Immature natural killer cell (primary cell): ENCODE results near the gene ERGIC3. TPM values are rescaled to one million over a fixed set of nuclear protein-coding genes. Genes with fewer than 3 reads are reported as not detected.

ENCODE experiments used
- DNase-seq, 3 donors: peaks; one replicate each; pipeline ENCODE4 v3.0.0; 2022; ENCODE audit warnings: mixed read lengths in 1 of 3
- H3K27ac Mint-ChIP-seq, 6 donors: one replicate each; pipeline ENCODE4 v1.8.0; 2020; ENCODE audit warnings: mixed read lengths in 6 of 6, mild to moderate bottlenecking in 5 of 6, inconsistent platforms in 4 of 6, moderate library complexity in 3 of 6
- H3K27me3 Mint-ChIP-seq, 3 donors: one replicate each; pipeline ENCODE4 v1.8.0; 2020 to 2021; ENCODE audit warnings: low read depth in 3 of 3, mild to moderate bottlenecking in 3 of 3, mixed read lengths in 3 of 3, moderate library complexity in 3 of 3, inconsistent platforms in 1 of 3
- H3K36me3 Mint-ChIP-seq, 3 donors: one replicate each; pipeline ENCODE4 v1.8.0; 2020; ENCODE audit warnings: mixed read lengths in 3 of 3, inconsistent platforms in 2 of 3, mild to moderate bottlenecking in 2 of 3
- H3K4me1 Mint-ChIP-seq, 2 donors: one replicate each; pipeline ENCODE4 v1.8.0; 2020; ENCODE audit warnings: inconsistent platforms in 2 of 2, mild to moderate bottlenecking in 2 of 2, mixed read lengths in 2 of 2, moderate library complexity in 1 of 2
- H3K4me3 Mint-ChIP-seq, 5 donors: one replicate each; pipeline ENCODE4 v1.8.0; 2020; ENCODE audit warnings: mild to moderate bottlenecking in 5 of 5, mixed read lengths in 5 of 5, inconsistent platforms in 3 of 5, moderate library complexity in 3 of 5
- H3K9me3 Mint-ChIP-seq, 6 donors: one replicate each; pipeline ENCODE4 v1.8.0; 2020; ENCODE audit warnings: mild to moderate bottlenecking in 6 of 6, mixed read lengths in 6 of 6, inconsistent platforms in 4 of 6, moderate library complexity in 3 of 6
- polyA plus RNA-seq, 3 donors: library from polyadenylated mRNA; unstranded; fragments of 300-500 nt; fragmentation: Illumina TruSeq; gene quantifications; one replicate each; pipeline ENCODE4 v1.2.3, GENCODE V29; 2021

The ERGIC3 gene
- polyA plus RNA-seq, 3 donors from 2014 or later: 102 to 169 (median 138) TPM

- Mint-ChIP-seq H3K27ac (no peak overlapping the region), H3K4me3 (no peak overlapping the region), H3K27me3 (peaks cover 0 to 2% (median 0%) of the 10 kb centered on the region in 3 donors), H3K36me3 (peaks cover 4 to 24% (median 7%) of the 10 kb centered on the region in 3 donors), H3K9me3 (no peaks in the 10 kb centered on the region), H3K4me1 (no peaks in the 10 kb centered on the region)
- DNase-seq: no peak
These were observed 17.3 kb downstream of the ERGIC3 start for GRCh38 chr20:35559042-35559693.

- peaks cover 4 to 17% (median 4%) of the 10 kb centered on the region in 3 donors for H3K36me3 Mint-ChIP-seq
- H3K9me3 Mint-ChIP-seq: no peaks in the 10 kb centered on the region
- no peak overlapping the region for H3K27ac Mint-ChIP-seq
- no peak overlapping the region for H3K4me3 Mint-ChIP-seq
- DNase-seq: no peak
- peaks cover 0 to 2% (median 2%) of the 10 kb centered on the region in 3 donors for H3K27me3 Mint-ChIP-seq
- no peaks in the 10 kb centered on the region for H3K4me1 Mint-ChIP-seq
These were observed 18.2 kb downstream of the ERGIC3 start for GRCh38 chr20:35560105-35560511.

- no peak for DNase-seq
- Mint-ChIP-seq H3K4me1 (no peaks in the 10 kb centered on the region), H3K27me3 (peaks cover 0 to 2% (median 2%) of the 10 kb centered on the region in 3 donors), H3K36me3 (peaks cover 4 to 14% (median 4%) of the 10 kb centered on the region in 3 donors), H3K4me3 (no peak overlapping the region), H3K9me3 (no peaks in the 10 kb centered on the region), H3K27ac (no peak overlapping the region)
These were observed 18.7 kb downstream of the ERGIC3 start for GRCh38 chr20:35560541-35560940.

GRCh38 chr20:35561268-35561667, 19.4 kb downstream of the ERGIC3 start:
- H3K4me1 Mint-ChIP-seq: no peaks in the 10 kb centered on the region
- peak in 1 of 3 donors; percentile 11 for DNase-seq
- no peak overlapping the region for H3K27ac Mint-ChIP-seq
- no peak overlapping the region for H3K4me3 Mint-ChIP-seq
- no peaks in the 10 kb centered on the region for H3K9me3 Mint-ChIP-seq
- peaks cover 4 to 14% (median 4%) of the 10 kb centered on the region in 3 donors for H3K36me3 Mint-ChIP-seq
- peaks cover 0 to 2% (median 2%) of the 10 kb centered on the region in 3 donors for H3K27me3 Mint-ChIP-seq

GRCh38 chr20:35561671-35562070, 19.8 kb downstream of the ERGIC3 start:
- no peaks in the 10 kb centered on the region for H3K9me3 Mint-ChIP-seq
- H3K27ac Mint-ChIP-seq: no peak overlapping the region
- peaks cover 4 to 11% (median 4%) of the 10 kb centered on the region in 3 donors for H3K36me3 Mint-ChIP-seq
- peaks cover 0 to 2% (median 2%) of the 10 kb centered on the region in 3 donors for H3K27me3 Mint-ChIP-seq
- no peaks in the 10 kb centered on the region for H3K4me1 Mint-ChIP-seq
- no peak for DNase-seq
- H3K4me3 Mint-ChIP-seq: no peak overlapping the region

GRCh38 chr20:35562541-35563110, 20.7 kb downstream of the ERGIC3 start:
- peaks cover 0 to 2% (median 2%) of the 10 kb centered on the region in 3 donors for H3K27me3 Mint-ChIP-seq
- peaks cover 4 to 7% (median 4%) of the 10 kb centered on the region in 3 donors for H3K36me3 Mint-ChIP-seq
- no peak overlapping the region for H3K4me3 Mint-ChIP-seq
- no peak overlapping the region for H3K27ac Mint-ChIP-seq
- no peaks in the 10 kb centered on the region for H3K4me1 Mint-ChIP-seq
- no peaks in the 10 kb centered on the region for H3K9me3 Mint-ChIP-seq
- DNase-seq: no peak

GRCh38 chr20:35563834-35564233, 22.0 kb downstream of the ERGIC3 start:
- Mint-ChIP-seq H3K27ac (no peak overlapping the region), H3K9me3 (no peaks in the 10 kb centered on the region), H3K36me3 (peaks cover 0 to under 1% (median 0%) of the 10 kb centered on the region in 3 donors), H3K4me1 (no peaks in the 10 kb centered on the region), H3K27me3 (peaks cover 0 to 2% (median 2%) of the 10 kb centered on the region in 3 donors), H3K4me3 (no peak overlapping the region)
- no peak for DNase-seq

- no peaks in the 10 kb centered on the region for H3K9me3 Mint-ChIP-seq
- no peak for DNase-seq
- no peaks in the 10 kb centered on the region for H3K4me1 Mint-ChIP-seq
- no peaks in the 10 kb centered on the region for H3K36me3 Mint-ChIP-seq
- H3K4me3 Mint-ChIP-seq: no peak overlapping the region
- no peak overlapping the region for H3K27ac Mint-ChIP-seq
- H3K27me3 Mint-ChIP-seq: peaks cover 0 to 2% (median 2%) of the 10 kb centered on the region in 3 donors
These were observed 23.0 kb downstream of the ERGIC3 start for GRCh38 chr20:35564905-35565304.

GRCh38 chr20:35568645-35569044, 26.8 kb downstream of the ERGIC3 start:
- H3K27ac Mint-ChIP-seq: no peak overlapping the region
- no peak for DNase-seq
- H3K27me3 Mint-ChIP-seq: peaks cover 0 to 3% (median 2%) of the 10 kb centered on the region in 3 donors
- H3K4me3 Mint-ChIP-seq: no peak overlapping the region
- peaks cover 0 to 5% (median 4%) of the 10 kb centered on the region in 3 donors for H3K36me3 Mint-ChIP-seq
- H3K9me3 Mint-ChIP-seq: peaks cover 3 to 7% (median 5%) of the 10 kb centered on the region in 6 donors
- no peaks in the 10 kb centered on the region for H3K4me1 Mint-ChIP-seq

- DNase-seq: no peak
- Mint-ChIP-seq H3K36me3 (peaks cover 4 to 5% (median 5%) of the 10 kb centered on the region in 3 donors), H3K27me3 (peaks cover 0 to 5% (median 2%) of the 10 kb centered on the region in 3 donors), H3K27ac (no peak overlapping the region), H3K9me3 (peaks cover 4 to 10% (median 7%) of the 10 kb centered on the region in 6 donors), H3K4me3 (no peak overlapping the region), H3K4me1 (no peaks in the 10 kb centered on the region)
These were observed 29.7 kb downstream of the ERGIC3 start for GRCh38 chr20:35571555-35571954.

- Mint-ChIP-seq H3K27ac (no peak overlapping the region), H3K4me1 (no peaks in the 10 kb centered on the region), H3K4me3 (no peak overlapping the region), H3K36me3 (peaks cover 4 to 5% (median 5%) of the 10 kb centered on the region in 3 donors), H3K9me3 (peaks cover 4 to 10% (median 7%) of the 10 kb centered on the region in 6 donors), H3K27me3 (peaks cover 0 to 5% (median 2%) of the 10 kb centered on the region in 3 donors)
- DNase-seq: no peak
These were observed 31.0 kb downstream of the ERGIC3 start for GRCh38 chr20:35572838-35573237.

GRCh38 chr20:35575958-35576357, 34.1 kb downstream of the ERGIC3 start:
- H3K36me3 Mint-ChIP-seq: peaks cover 4 to 5% (median 5%) of the 10 kb centered on the region in 3 donors
- no peak overlapping the region for H3K27ac Mint-ChIP-seq
- no peak overlapping the region for H3K4me3 Mint-ChIP-seq
- no peak for DNase-seq
- peaks cover 4 to 11% (median 7%) of the 10 kb centered on the region in 6 donors for H3K9me3 Mint-ChIP-seq
- no peaks in the 10 kb centered on the region for H3K4me1 Mint-ChIP-seq
- peaks cover 0 to 10% (median 2%) of the 10 kb centered on the region in 3 donors for H3K27me3 Mint-ChIP-seq

GRCh38 chr20:35576816-35577215, 34.9 kb downstream of the ERGIC3 start:
- H3K27ac Mint-ChIP-seq: no peak overlapping the region
- H3K4me1 Mint-ChIP-seq: no peaks in the 10 kb centered on the region

GRCh38 chr20:35578469-35578868, 36.6 kb downstream of the ERGIC3 start:
- Mint-ChIP-seq H3K36me3 (peaks cover 0 to 5% (median 0%) of the 10 kb centered on the region in 3 donors), H3K27ac (no peak overlapping the region), H3K4me3 (no peak overlapping the region), H3K4me1 (no peaks in the 10 kb centered on the region), H3K27me3 (peaks cover 0 to 12% (median 2%) of the 10 kb centered on the region in 3 donors), H3K9me3 (peaks cover 0 to 18% (median 6%) of the 10 kb centered on the region in 6 donors)
- no peak for DNase-seq

More at GRCh38 chr20:35576816-35577215, 34.9 kb downstream of the ERGIC3 start:
- H3K27me3 Mint-ChIP-seq: peaks cover 0 to 6% (median 2%) of the 10 kb centered on the region in 3 donors
- no peak for DNase-seq
- H3K9me3 Mint-ChIP-seq: peaks cover 4 to 19% (median 8%) of the 10 kb centered on the region in 6 donors
- H3K36me3 Mint-ChIP-seq: peaks cover 4 to 5% (median 5%) of the 10 kb centered on the region in 3 donors
- H3K4me3 Mint-ChIP-seq: no peak overlapping the region
